CD14-positive monocyte (primary cell): ENCODE measurements around the gene TRAM2. TPM values are rescaled to one million over a fixed set of nuclear protein-coding genes. Genes with fewer than 3 reads are reported as not detected.

Source experiments
- DNase-seq, 3 donors: peaks; one replicate each; pipeline ENCODE4 v3.0.0-alpha.2; 2011 to 2022
- H2AFZ ChIP-seq: 2 replicates; pipeline ENCODE4 v1.6.0; 2012; ENCODE audit warnings: mild to moderate bottlenecking, low read depth, low read length, inconsistent platforms; ENCODE audit not compliant: insufficient read depth, poor library complexity, severe bottlenecking
- H3K27ac ChIP-seq, 2 donors: 1 replicate in 1 of 2; 2 replicates in 1 of 2; pipeline ENCODE4 v1.5.1; 2012 to 2013; ENCODE audit warnings: low read length in 2 of 2, control low read depth in 1 of 2, inconsistent platforms in 1 of 2, low read depth in 1 of 2, mild to moderate bottlenecking in 1 of 2
- H3K27me3 ChIP-seq, 2 donors: one replicate each; pipeline versions ENCODE4 v1.6.0 to v1.6.1; 2011 to 2013; ENCODE audit warnings: low read length in 2 of 2; ENCODE audit not compliant: control insufficient read depth in 2 of 2, insufficient read depth in 2 of 2
- H3K36me3 ChIP-seq, 2 donors: replicated peaks in 1 of 2; 1 replicate in 1 of 2; 2 replicates in 1 of 2; pipeline versions ENCODE4 v1.5.1 to v1.6.1; 2012 to 2013; ENCODE audit warnings: low read length in 2 of 2, control low read depth in 1 of 2, inconsistent platforms in 1 of 2, mild to moderate bottlenecking in 1 of 2; ENCODE audit not compliant: insufficient read depth in 2 of 2, control insufficient read depth in 1 of 2
- H3K4me1 ChIP-seq, 2 donors: 1 replicate in 1 of 2; 2 replicates in 1 of 2; pipeline versions ENCODE4 v1.5.1 to v1.6.1; 2012 to 2013; ENCODE audit warnings: low read length in 2 of 2, control low read depth in 1 of 2, inconsistent platforms in 1 of 2, mild to moderate bottlenecking in 1 of 2, moderate library complexity in 1 of 2; ENCODE audit not compliant: insufficient read depth in 2 of 2, control insufficient read depth in 1 of 2
- H3K4me2 ChIP-seq: replicated peaks from 2 replicates; pipeline ENCODE3; 2012; ENCODE audit warnings: low read length, moderate library complexity, mild to moderate bottlenecking; ENCODE audit not compliant: poor library complexity, severe bottlenecking; ENCODE audit errors: extremely low read depth
- H3K4me3 ChIP-seq, 3 experiments: fragments of 200-600 bp in 1 of 3; sonication (generic) in 1 of 3; replicated peaks in 1 of 3; 1 replicate in 2 of 3; 2 replicates in 1 of 3; pipeline ENCODE4 v1.5.1; 2011 to 2013; ENCODE audit warnings: low read length in 3 of 3, mild to moderate bottlenecking in 3 of 3, control low read depth in 2 of 3, low read depth in 2 of 3, inconsistent platforms in 1 of 3, moderate library complexity in 1 of 3
- H3K79me2 ChIP-seq: 2 replicates; pipeline ENCODE4 v1.6.0; 2012; ENCODE audit warnings: mild to moderate bottlenecking, control low read depth, inconsistent platforms, low read length, moderate library complexity; ENCODE audit not compliant: insufficient read depth
- H3K9ac ChIP-seq: 2 replicates; pipeline ENCODE4 v1.6.0; 2017; ENCODE audit warnings: low read length, mild to moderate bottlenecking; ENCODE audit not compliant: insufficient read depth, poor library complexity, severe bottlenecking
- H3K9me3 ChIP-seq, 2 donors: replicated peaks in 1 of 2; 1 replicate in 1 of 2; 2 replicates in 1 of 2; pipeline versions ENCODE4 v1.5.1 to v1.6.1; 2012 to 2013; ENCODE audit warnings: low read length in 2 of 2, control low read depth in 1 of 2; ENCODE audit not compliant: control insufficient read depth in 1 of 2, insufficient read depth in 1 of 2
- H4K20me1 ChIP-seq: 2 replicates; pipeline ENCODE4 v1.6.0; 2012; ENCODE audit warnings: mild to moderate bottlenecking, low read length, control low read depth, moderate library complexity; ENCODE audit not compliant: insufficient read depth
- H3K27ac Mint-ChIP-seq, 7 donors: one replicate each; pipeline ENCODE4 v1.8.0; 2020; ENCODE audit warnings: mild to moderate bottlenecking in 7 of 7, mixed read lengths in 7 of 7, moderate library complexity in 6 of 7, inconsistent platforms in 2 of 7
- H3K27me3 Mint-ChIP-seq, 3 donors: one replicate each; pipeline ENCODE4 v1.8.0; 2021 to 2022; ENCODE audit warnings: low read depth in 3 of 3, mild to moderate bottlenecking in 3 of 3, mixed read lengths in 3 of 3, moderate library complexity in 3 of 3, inconsistent platforms in 1 of 3
- H3K36me3 Mint-ChIP-seq, 2 donors: one replicate each; pipeline ENCODE4 v1.8.0; 2020; ENCODE audit warnings: mixed read lengths in 2 of 2, inconsistent platforms in 1 of 2, mild to moderate bottlenecking in 1 of 2
- H3K4me1 Mint-ChIP-seq: one replicate; pipeline ENCODE4 v1.8.0; 2020; ENCODE audit warnings: mild to moderate bottlenecking, mixed read lengths
- H3K4me3 Mint-ChIP-seq, 2 donors: one replicate each; pipeline ENCODE4 v1.8.0; 2020; ENCODE audit warnings: mild to moderate bottlenecking in 2 of 2, mixed read lengths in 2 of 2, moderate library complexity in 1 of 2
- H3K9me3 Mint-ChIP-seq, 7 donors: one replicate each; pipeline ENCODE4 v1.8.0; 2020 to 2022; ENCODE audit warnings: mixed read lengths in 7 of 7, mild to moderate bottlenecking in 6 of 7, moderate library complexity in 6 of 7, inconsistent platforms in 2 of 7
- WGBS: methylation state at CpG from one replicate; pipeline ENCODE4 v1.1.5; 2013; ENCODE audit warnings: missing lambda C conversion rate; ENCODE audit not compliant: insufficient coverage; 5-methylcytosine and 5-hydroxymethylcytosine counted together
- intact Hi-C, 2 donors: fragments of 100-400 bp; cut with micrococcal nuclease; formaldehyde crosslinking; loops; one replicate each; pipeline versions ENCODE4 v1.15.0 to v1.15.1; 2023
- polyA plus RNA-seq, 3 donors: library from polyadenylated mRNA; depleted of rRNA in 1 of 3; unstranded in 2 of 3; stranded (reverse) in 1 of 3; fragments of 300-500 nt in 2 of 3; fragments of >200 nt in 1 of 3; fragmentation: Illumina TruSeq in 2 of 3; gene quantifications; 1 replicate in 2 of 3; 2 replicates in 1 of 3; pipeline ENCODE4 v1.2.3, GENCODE V29; 2012 to 2021
- TF ChIP-seq, protein P1 (sequence below): fragments of 200-600 bp; IDR thresholded peaks from one replicate; pipeline ENCODE4 v1.8.0; 2022; ENCODE audit warnings: antibody characterized with exemption, mild to moderate bottlenecking

TRAM2 gene
- polyA plus RNA-seq, 3 donors = 4.7 to 11.7 (median 5.9) TPM

DNA sequence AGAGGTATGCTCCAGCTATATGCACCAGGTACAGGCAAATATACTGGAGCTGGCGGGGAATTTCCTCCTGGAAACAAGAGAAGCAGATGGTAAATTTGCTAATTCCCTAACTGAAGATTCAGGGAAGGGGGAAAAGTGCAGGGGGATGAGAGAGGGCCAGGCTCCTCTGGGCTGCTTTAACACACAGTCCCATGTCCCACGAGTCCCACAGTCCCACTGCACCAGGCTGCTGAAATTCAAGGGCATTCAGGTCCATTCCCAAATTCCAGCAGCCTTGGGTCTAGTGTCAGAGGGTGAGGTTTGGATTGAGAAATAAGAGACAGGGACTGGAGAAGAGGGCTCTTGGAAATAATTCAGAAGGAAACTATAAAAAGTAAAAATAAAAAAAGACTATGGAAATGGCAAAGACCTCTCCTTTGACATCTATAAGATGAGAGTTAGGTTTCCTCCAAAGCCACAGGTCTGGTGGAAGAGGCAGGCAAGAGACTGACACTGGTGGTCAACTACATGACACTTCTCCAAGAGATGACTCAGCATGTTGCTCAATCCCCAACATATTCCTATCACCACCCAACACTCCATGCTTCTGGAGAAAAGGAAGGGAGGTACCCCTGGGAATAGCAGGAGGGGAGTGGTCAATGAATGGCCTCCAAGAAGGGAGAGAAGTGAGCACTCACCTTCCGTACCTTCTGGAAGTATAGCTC, 69.2 kb downstream of the TRAM2 start:
- H3K4me1 Mint-ChIP-seq = peaks cover 45% of the 10 kb centered on the region
- no peak overlapping the region for H3K4me3 ChIP-seq
- H3K9ac ChIP-seq = no peak overlapping the region
- TF ChIP-seq, protein P1, sequence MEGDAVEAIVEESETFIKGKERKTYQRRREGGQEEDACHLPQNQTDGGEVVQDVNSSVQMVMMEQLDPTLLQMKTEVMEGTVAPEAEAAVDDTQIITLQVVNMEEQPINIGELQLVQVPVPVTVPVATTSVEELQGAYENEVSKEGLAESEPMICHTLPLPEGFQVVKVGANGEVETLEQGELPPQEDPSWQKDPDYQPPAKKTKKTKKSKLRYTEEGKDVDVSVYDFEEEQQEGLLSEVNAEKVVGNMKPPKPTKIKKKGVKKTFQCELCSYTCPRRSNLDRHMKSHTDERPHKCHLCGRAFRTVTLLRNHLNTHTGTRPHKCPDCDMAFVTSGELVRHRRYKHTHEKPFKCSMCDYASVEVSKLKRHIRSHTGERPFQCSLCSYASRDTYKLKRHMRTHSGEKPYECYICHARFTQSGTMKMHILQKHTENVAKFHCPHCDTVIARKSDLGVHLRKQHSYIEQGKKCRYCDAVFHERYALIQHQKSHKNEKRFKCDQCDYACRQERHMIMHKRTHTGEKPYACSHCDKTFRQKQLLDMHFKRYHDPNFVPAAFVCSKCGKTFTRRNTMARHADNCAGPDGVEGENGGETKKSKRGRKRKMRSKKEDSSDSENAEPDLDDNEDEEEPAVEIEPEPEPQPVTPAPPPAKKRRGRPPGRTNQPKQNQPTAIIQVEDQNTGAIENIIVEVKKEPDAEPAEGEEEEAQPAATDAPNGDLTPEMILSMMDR = no peak
- DNase-seq = peak in 2 of 3 donors; percentile 18 to 24
- H4K20me1 ChIP-seq = no peaks in the 10 kb centered on the region
- H3K4me1 ChIP-seq = peaks cover 38 to 43% of the 10 kb centered on the region in 2 donors
- H3K27ac Mint-ChIP-seq = peak overlapping the region in 3 of 7 donors; percentile 34 to 52 (median 43)
- no peak overlapping the region for H3K4me2 ChIP-seq
- H3K9me3 ChIP-seq = peaks cover 0 to 4% of the 10 kb centered on the region in 2 donors
- H3K27me3 ChIP-seq = no peaks in the 10 kb centered on the region
- H3K4me3 Mint-ChIP-seq = no peak overlapping the region
- H3K36me3 Mint-ChIP-seq = peaks cover 72 to 78% of the 10 kb centered on the region in 2 donors
- H3K79me2 ChIP-seq = no peaks in the 10 kb centered on the region
- WGBS = 100% methylated on average over 1 of the region's 3 CpGs
- H3K27me3 Mint-ChIP-seq = peaks cover 0 to 3% (median 0%) of the 10 kb centered on the region in 3 donors
- no peak overlapping the region for H2AFZ ChIP-seq
- H3K9me3 Mint-ChIP-seq = peaks cover 0 to 4% (median 0%) of the 10 kb centered on the region in 7 donors
- H3K36me3 ChIP-seq = peaks cover 62 to 70% of the 10 kb centered on the region in 2 donors
- peak overlapping the region in 1 of 2 donors; percentile 38 for H3K27ac ChIP-seq
- intact Hi-C loops = no loop called here

DNA sequence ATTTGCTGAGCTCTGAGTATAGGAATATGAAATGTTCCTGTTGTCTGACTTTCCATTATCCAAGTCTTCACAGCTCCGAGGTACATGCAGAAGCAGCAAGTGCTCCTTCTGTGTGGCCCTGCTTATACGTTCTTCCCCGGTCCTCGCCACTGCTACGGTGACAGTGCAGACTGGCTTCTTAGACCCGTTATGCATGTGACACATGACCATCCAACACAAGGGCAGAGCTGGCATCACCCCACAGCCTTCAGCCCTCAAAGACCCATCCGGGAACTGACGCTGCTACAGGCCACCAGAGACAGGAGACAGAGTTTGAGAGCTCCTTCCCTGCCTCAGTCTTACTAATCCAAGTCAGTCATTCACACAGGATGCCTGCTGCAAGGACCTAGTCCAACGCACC, 70.4 kb downstream of the TRAM2 start:
- no peak overlapping the region for H3K4me2 ChIP-seq
- H2AFZ ChIP-seq = no peak overlapping the region
- H3K9ac ChIP-seq = no peak overlapping the region
- intact Hi-C loops = no loop called here
- H3K27ac ChIP-seq = no peak overlapping the region
- peaks cover 39 to 45% of the 10 kb centered on the region in 2 donors for H3K4me1 ChIP-seq
- WGBS = 85% methylated on average over 8 of the region's 9 CpGs
- no peak overlapping the region for H3K4me3 ChIP-seq
- no peak for DNase-seq
- no peak overlapping the region for H3K27ac Mint-ChIP-seq
- no peak overlapping the region for H3K4me3 Mint-ChIP-seq
- H3K4me1 Mint-ChIP-seq = peaks cover 51% of the 10 kb centered on the region
- peaks cover 0 to 4% (median 0%) of the 10 kb centered on the region in 7 donors for H3K9me3 Mint-ChIP-seq
- H3K36me3 Mint-ChIP-seq = peaks cover 68 to 80% of the 10 kb centered on the region in 2 donors
- peaks cover 57 to 70% of the 10 kb centered on the region in 2 donors for H3K36me3 ChIP-seq
- H3K27me3 Mint-ChIP-seq = peaks cover 0 to 3% (median 0%) of the 10 kb centered on the region in 3 donors
- no peaks in the 10 kb centered on the region for H3K79me2 ChIP-seq
- no peaks in the 10 kb centered on the region for H4K20me1 ChIP-seq
- no peaks in the 10 kb centered on the region for H3K27me3 ChIP-seq
- TF ChIP-seq, protein P1 = no peak
- peaks cover 0 to 4% of the 10 kb centered on the region in 2 donors for H3K9me3 ChIP-seq
